A673 (cell line): ENCODE measurements around the gene RNF115. TPM values are rescaled to one million over a fixed set of nuclear protein-coding genes. Genes with fewer than 3 reads are reported as not detected.

Experiments
- BruUV-seq: library from RNA; stranded (reverse); fragments of 400-500 nt; replicated peaks from 2 replicates; lab custom pipeline; 2021; lab: Mats Ljungman, UMichigan
- CTCF ChIA-PET: fragments of 300-600 bp; sonication (Branson Sonifier 250); formaldehyde crosslinking; loops from one replicate; lab custom pipeline; 2022; ENCODE audit warnings: antibody characterized with exemption; lab: Charles Lee
- POLR2A ChIA-PET: fragments of 300-600 bp; sonication (Branson Sonifier 250); formaldehyde crosslinking; loops from one replicate; lab custom pipeline; 2022; ENCODE audit warnings: antibody characterized with exemption; ENCODE audit not compliant: low non-redundant PET; lab: Charles Lee
- DNase-seq: peaks from one replicate; pipeline ENCODE4 v3.0.0-alpha.2; 2015; ENCODE audit warnings: low spot score
- H3K27ac ChIP-seq: fragments of 200-600 bp; sonication (generic); 2 replicates; pipeline ENCODE4 v1.5.1; 2016; ENCODE audit warnings: mixed run types, low read depth, mild to moderate bottlenecking, mixed read lengths, antibody characterized with exemption, low read length; ENCODE audit not compliant: poor library complexity, severe bottlenecking
- H3K27me3 ChIP-seq: fragments of 200-600 bp; sonication (generic); replicated peaks from 2 replicates; pipeline ENCODE4 v1.6.1; 2017; ENCODE audit warnings: mixed run types, low read depth, mild to moderate bottlenecking, mixed read lengths, antibody characterized with exemption, low read length; ENCODE audit not compliant: insufficient read depth, poor library complexity
- H3K36me3 ChIP-seq: fragments of 200-600 bp; sonication (generic); 2 replicates; pipeline ENCODE4 v1.6.1; 2016; ENCODE audit warnings: mixed run types, mild to moderate bottlenecking, mixed read lengths, antibody characterized with exemption, low read length; ENCODE audit not compliant: insufficient read depth, poor library complexity, severe bottlenecking
- H3K4me1 ChIP-seq: fragments of 200-600 bp; sonication (generic); 2 replicates; pipeline ENCODE4 v1.6.1; 2017; ENCODE audit warnings: mixed run types, mild to moderate bottlenecking, mixed read lengths, antibody characterized with exemption, low read length; ENCODE audit not compliant: insufficient read depth, poor library complexity, severe bottlenecking
- H3K4me3 ChIP-seq: fragments of 200-600 bp; sonication (generic); 2 replicates; pipeline ENCODE4 v1.5.1; 2016; ENCODE audit warnings: low read depth, mixed run types, mild to moderate bottlenecking, mixed read lengths, low read length; ENCODE audit not compliant: poor library complexity, severe bottlenecking
- H3K9me3 ChIP-seq: fragments of 200-600 bp; sonication (generic); 2 replicates; pipeline ENCODE4 v1.6.1; 2016; ENCODE audit warnings: mixed run types, low read depth, mild to moderate bottlenecking, mixed read lengths, antibody characterized with exemption, low read length; ENCODE audit not compliant: poor library complexity, severe bottlenecking
- CTCF ChIP-seq: fragments of 300-800, 200-600 bp; sonication (generic); conservative IDR thresholded peaks from 2 replicates; pipeline ENCODE4 v1.5.1; 2017; ENCODE audit warnings: low read depth, mild to moderate bottlenecking, antibody characterized with exemption, low read length, moderate library complexity, mixed read lengths
- EZH2 ChIP-seq: fragments of 200-600 bp; sonication (generic); IDR thresholded peaks from 2 replicates; pipeline ENCODE4 v1.6.1; 2017; ENCODE audit warnings: borderline replicate concordance, low read depth, mild to moderate bottlenecking, mixed read lengths, antibody characterized with exemption, low read length; ENCODE audit not compliant: poor library complexity, severe bottlenecking
- intact Hi-C: fragments of 100-400 bp; cut with micrococcal nuclease; formaldehyde crosslinking; loops from one replicate; pipeline ENCODE4 v1.10.0; 2022; ENCODE audit not compliant: unreplicated experiment
- total RNA-seq: library from RNA; stranded (reverse); gene quantifications from 2 replicates; pipeline ENCODE4 v1.2.3, GENCODE V29; 2021

Gene RNF115
- total RNA-seq, 1 experiment from 2014 or later: 18.0 TPM

- DNase-seq: peak; percentile 96
- intact Hi-C loops: loop anchor here (2.0 to 10.0 kb wide), 5 partner anchors 54 to 138 kb away; partner anchors contain the start of genes LIX1L, PEX11B, RBM8A and TXNIP
- Histone ChIP-seq H3K27ac (peak within 1 kb of the TSS; percentile 78), H3K9me3 (no peaks in the 10 kb centered on the region), H3K4me1 (peaks cover 9% of the 10 kb centered on the region), H3K27me3 (no peaks in the 10 kb centered on the region), H3K4me3 (peak within 1 kb of the TSS; percentile 91), H3K36me3 (peaks cover 19% of the 10 kb centered on the region)
- TF ChIP-seq CTCF (no peak), EZH2 (no peak)
- POLR2A ChIA-PET: interaction anchor here (0.7 kb wide), 1 partner anchor 106 kb away, joined by 3 read pairs; the partner anchor contains the start of gene POLR3GL
- BruUV-seq: TSS peak; percentile 63
- CTCF ChIA-PET: interaction anchor here (0.9 to 2.7 kb wide), 3 partner anchors 13 to 120 kb away, joined by 3 to 25 read pairs (median 14); partner anchors contain the start of gene NUDT17
Observed at GRCh38 chr1:145858901-145859490, 35.1 kb upstream of the RNF115 start, which contains the start of gene PIAS3. Gene PIAS3, minus strand, starts transcription at chr1:145859081. Its CDS starts 91 bp downstream, at chr1:145858990.

- intact Hi-C loops: loop anchor here (2.0 to 10.0 kb wide), 5 partner anchors 54 to 139 kb away; partner anchors contain the start of genes LIX1L, PEX11B, RBM8A and TXNIP
- CTCF ChIA-PET: interaction anchor here (0.9 to 2.7 kb wide), 3 partner anchors 12 to 121 kb away, joined by 3 to 25 read pairs (median 14); partner anchors contain the start of gene NUDT17
Observed at GRCh38 chr1:145858238-145858900, 34.5 kb upstream of the RNF115 start.

More at GRCh38 chr1:145858238-145858900, 34.5 kb upstream of the RNF115 start:
- peaks cover 26% of the 10 kb centered on the region for H3K36me3 ChIP-seq
- peak overlapping the region; percentile 91 for H3K4me3 ChIP-seq
- H3K27ac ChIP-seq: peak overlapping the region; percentile 78
- peaks cover 9% of the 10 kb centered on the region for H3K4me1 ChIP-seq
- no peaks in the 10 kb centered on the region for H3K9me3 ChIP-seq
- POLR2A ChIA-PET: interaction anchor here (0.7 kb wide), 1 partner anchor 106 kb away, joined by 3 read pairs; the partner anchor contains the start of gene POLR3GL
- TF ChIP-seq CTCF (no peak), EZH2 (no peak)
- no peaks in the 10 kb centered on the region for H3K27me3 ChIP-seq
- no TSS peak for BruUV-seq
- DNase-seq: peak; percentile 80
